CD4-positive, alpha-beta T cell treated with Interleukin-12 subunit alpha and Interleukin-12 subunit beta, for 1 hour (primary cell): ENCODE measurements around the gene ATG7.
A peak's percentile ranks its signal among the peaks of the same experiment; 100 is the strongest.

Experiments
- DNase-seq: peaks from one replicate; pipeline ENCODE4 v3.0.0-alpha.2; 2020

Gene ATG7

GRCh38 chr3:11271986-11272904 is at the start of gene ATG7:
ATG7 (plus strand) TSS chr3:11272397; CDS start chr3:11298696, 26,299 bp downstream.
- peak; percentile 97 for DNase-seq

- DNase-seq = no peak
Measured at GRCh38 chr3:11224010-11224409, 48.2 kb upstream of the ATG7 start.

- no peak for DNase-seq
Measured at GRCh38 chr3:11224870-11225229, 47.3 kb upstream of the ATG7 start.

GRCh38 chr3:11226042-11226370 is 46.2 kb upstream of the ATG7 start:
- no peak for DNase-seq

- no peak for DNase-seq
Measured at GRCh38 chr3:11228041-11228440, 44.2 kb upstream of the ATG7 start.

GRCh38 chr3:11230125-11230524 is 42.1 kb upstream of the ATG7 start:
- DNase-seq = no peak

GRCh38 chr3:11230832-11231231 is 41.4 kb upstream of the ATG7 start:
- no peak for DNase-seq

GRCh38 chr3:11235385-11235784 is 36.8 kb upstream of the ATG7 start:
- no peak for DNase-seq

- peak; percentile 78 for DNase-seq
Measured at GRCh38 chr3:11236588-11237461, 35.4 kb upstream of the ATG7 start.

GRCh38 chr3:11238060-11238459 is 34.1 kb upstream of the ATG7 start:
- no peak for DNase-seq

- DNase-seq = no peak
Measured at GRCh38 chr3:11238880-11239279, 33.3 kb upstream of the ATG7 start.

- no peak for DNase-seq
Measured at GRCh38 chr3:11239796-11240195, 32.4 kb upstream of the ATG7 start.

- no peak for DNase-seq
Measured at GRCh38 chr3:11240496-11240895, 31.7 kb upstream of the ATG7 start.

- DNase-seq = no peak
Measured at GRCh38 chr3:11244121-11244677, 28.0 kb upstream of the ATG7 start.

- no peak for DNase-seq
Measured at GRCh38 chr3:11245276-11245675, 26.9 kb upstream of the ATG7 start.

GRCh38 chr3:11245827-11246662 is 26.2 kb upstream of the ATG7 start:
- no peak for DNase-seq

- no peak for DNase-seq
Measured at GRCh38 chr3:11246663-11246970, 25.6 kb upstream of the ATG7 start.

GRCh38 chr3:11247362-11247761 is 24.8 kb upstream of the ATG7 start:
- no peak for DNase-seq

- no peak for DNase-seq
Measured at GRCh38 chr3:11248596-11248995, 23.6 kb upstream of the ATG7 start.

- DNase-seq = peak; percentile 22
Measured at GRCh38 chr3:11250902-11251806, 21.0 kb upstream of the ATG7 start.

GRCh38 chr3:11251807-11252176 is 20.4 kb upstream of the ATG7 start:
- DNase-seq = no peak

- DNase-seq = no peak
Measured at GRCh38 chr3:11254876-11255275, 17.3 kb upstream of the ATG7 start.
